DMS53 treated with DMSO at 0.1 percent for 48 hours (cell line): Measurements from ENCODE around the gene STIM1.
"Not testable (repeated sequence)": the region's sequence is repeated elsewhere in the genome, so short reads cannot be mapped to it uniquely, and the experiment has no call there.

Source experiments
- DNase-seq: peaks from one replicate; lab custom pipeline; 2025; ENCODE audit not compliant: unreplicated experiment; lab: John Stamatoyannopoulos, UW

STIM1 gene

GRCh38 chr11:3971756-3972404 is 116.4 kb downstream of the STIM1 start:
- DNase-seq, result no peak

DNA sequence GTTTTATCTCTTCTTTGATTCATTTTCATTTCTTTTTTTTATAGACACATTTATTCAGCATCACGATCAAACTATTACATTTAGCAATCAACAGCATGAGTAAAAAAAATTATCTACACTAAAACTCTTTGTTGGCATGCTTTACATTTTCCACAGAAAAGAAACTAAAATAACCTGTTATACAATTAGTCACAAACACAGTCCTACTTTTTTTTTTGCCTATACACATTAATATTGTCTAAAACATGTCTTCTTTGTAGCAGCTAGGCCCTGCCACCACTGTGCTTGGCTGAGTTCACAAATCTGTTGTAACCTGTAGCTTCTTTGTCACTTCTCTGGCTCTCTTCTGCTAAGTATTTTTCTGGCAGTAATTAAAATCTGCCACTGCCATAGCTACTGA is 117.0 kb downstream of the STIM1 start:
- DNase-seq, result no peak

DNA sequence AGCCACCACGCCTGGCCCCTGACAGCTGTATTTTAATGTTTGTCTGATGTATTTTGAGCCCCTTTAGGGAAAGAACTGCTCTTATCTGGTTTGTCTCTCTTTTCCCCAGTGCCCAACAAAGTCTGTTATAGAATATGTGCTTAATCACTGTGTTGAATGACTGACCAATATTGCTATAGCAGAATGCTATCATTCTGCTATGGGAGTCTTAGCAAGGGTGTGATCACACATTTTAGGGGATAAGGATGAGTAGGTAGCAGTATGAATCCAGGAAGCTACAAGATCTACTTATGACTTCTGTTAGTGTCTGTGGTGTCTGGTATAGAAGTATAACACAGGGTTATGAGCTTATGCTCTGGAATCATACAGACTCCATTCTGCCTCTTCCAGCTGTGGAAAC is 121.6 kb downstream of the STIM1 start:
- no peak for DNase-seq

GRCh38 chr11:3981084-3981633 is 125.7 kb downstream of the STIM1 start:
- no peak for DNase-seq

DNA sequence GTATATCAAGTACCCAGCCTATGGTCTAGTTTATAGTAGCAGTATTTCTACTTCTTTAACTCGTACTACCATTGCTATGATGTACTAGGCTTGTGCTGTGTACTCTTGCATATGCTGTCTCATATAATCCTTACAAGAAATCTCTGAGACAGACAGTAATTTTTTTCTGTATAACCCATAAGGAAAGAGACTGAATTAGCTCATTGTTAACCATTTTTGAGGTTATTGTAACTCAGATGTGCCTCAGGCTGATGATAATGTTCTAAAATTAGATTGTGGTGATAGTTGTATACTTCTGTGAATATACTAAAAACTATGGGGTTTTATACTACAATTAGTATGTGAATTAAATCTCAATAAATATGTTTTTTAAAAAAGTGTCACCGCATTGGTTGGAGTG is 127.0 kb downstream of the STIM1 start:
- DNase-seq, result no peak

- no peak for DNase-seq
These were observed 127.6 kb downstream of the STIM1 start for GRCh38 chr11:3983101-3983500.

DNA sequence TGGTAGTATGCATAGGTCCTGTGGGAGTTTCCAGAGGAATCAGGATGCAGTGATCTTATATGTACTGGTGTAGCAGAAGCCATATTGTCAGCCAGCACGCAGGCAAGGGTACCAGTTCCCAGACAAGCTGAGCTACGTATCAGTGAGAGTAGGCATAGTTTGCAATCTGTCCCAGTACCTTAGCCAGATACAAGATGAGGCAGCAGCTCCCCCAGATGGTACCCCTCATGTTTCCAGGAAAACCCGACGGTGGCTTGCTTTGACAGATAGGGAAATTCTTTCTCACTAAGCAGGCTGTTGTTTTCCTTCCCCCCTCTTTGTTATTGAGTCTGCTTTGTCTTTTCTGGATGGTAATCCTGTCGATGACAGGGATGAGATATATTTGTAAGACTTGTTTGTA is 129.4 kb downstream of the STIM1 start:
- no peak for DNase-seq

DNA sequence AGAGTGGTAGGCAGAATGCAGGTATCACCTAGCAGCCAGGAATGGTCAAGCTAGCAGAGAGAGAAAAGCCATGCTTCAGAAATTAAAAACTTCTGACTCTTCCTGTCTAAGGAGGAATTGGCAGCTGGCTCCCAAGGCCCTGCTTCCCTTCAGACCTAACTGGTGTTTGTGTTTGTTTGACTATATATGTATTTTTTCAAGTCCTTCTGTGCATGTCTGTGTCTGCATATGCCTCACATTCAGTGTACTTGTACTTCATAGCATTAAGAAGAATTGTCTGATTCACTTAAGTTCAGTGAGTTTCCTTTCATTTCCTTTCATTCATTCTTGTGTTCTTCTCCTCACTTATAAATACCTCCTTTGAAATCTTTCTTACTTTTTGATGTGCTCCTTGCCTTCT is 130.2 kb downstream of the STIM1 start:
- DNase-seq, result no peak

DNA sequence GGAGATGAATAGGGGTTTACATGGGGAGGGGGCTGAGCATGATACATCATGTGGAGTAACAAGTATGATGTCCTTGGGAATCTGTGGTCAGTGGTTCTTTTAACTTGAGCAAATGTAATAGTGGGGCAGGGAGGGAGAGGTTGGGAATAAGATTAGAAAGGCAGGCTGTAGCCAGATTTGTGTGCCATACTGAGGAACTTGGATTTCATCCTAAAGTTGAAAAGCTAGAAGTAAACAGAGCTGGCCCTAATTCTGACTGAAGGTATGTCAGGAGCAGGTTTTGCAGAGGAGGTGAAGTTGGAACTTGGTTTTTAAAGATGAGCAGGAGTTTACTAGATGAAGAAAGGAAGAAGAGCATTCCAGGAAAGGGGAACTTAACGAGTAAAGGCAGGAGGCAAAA is 130.8 kb downstream of the STIM1 start:
- no peak for DNase-seq

- DNase-seq, result no peak
These were observed 133.9 kb downstream of the STIM1 start for GRCh38 chr11:3989276-3989920.

DNA sequence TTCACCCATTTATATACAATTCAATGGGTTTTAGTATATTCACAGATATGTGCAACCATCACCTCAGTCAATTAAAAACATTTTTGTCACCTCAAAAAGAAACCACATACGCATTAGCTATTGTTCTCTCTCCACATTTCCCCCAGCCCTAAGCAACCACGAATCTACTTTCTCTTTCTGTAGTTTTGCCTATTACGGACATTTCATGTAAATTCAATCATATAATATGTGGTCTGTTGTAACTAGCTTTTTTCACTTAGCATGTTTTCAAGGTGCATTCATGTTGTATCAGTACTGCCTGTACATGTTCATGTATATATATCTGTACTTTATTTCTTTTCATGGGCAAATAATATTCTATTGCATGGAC is 134.4 kb downstream of the STIM1 start:
- no peak for DNase-seq

- DNase-seq, result no peak
These were observed 134.9 kb downstream of the STIM1 start for GRCh38 chr11:3990406-3990805.

DNA sequence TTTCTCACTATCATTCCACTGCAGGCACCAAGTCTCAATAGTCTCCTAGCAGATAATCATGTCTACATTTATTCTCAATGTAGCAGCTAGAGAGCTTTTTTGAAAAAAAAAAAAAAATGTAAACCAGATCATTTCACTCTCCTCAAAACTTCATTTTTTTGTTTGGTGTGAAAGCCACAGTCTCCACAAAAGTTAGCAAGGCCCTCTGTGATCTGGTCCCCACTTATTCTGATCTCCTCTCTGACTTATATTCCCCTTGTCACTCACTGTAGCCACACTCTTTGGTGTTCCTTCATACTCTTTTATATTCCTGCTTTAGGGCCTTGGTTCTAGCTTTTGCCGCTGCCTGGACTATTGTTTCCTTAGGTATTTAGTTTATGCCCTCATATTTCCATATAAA is 137.5 kb downstream of the STIM1 start:
- DNase-seq, result no peak

DNA sequence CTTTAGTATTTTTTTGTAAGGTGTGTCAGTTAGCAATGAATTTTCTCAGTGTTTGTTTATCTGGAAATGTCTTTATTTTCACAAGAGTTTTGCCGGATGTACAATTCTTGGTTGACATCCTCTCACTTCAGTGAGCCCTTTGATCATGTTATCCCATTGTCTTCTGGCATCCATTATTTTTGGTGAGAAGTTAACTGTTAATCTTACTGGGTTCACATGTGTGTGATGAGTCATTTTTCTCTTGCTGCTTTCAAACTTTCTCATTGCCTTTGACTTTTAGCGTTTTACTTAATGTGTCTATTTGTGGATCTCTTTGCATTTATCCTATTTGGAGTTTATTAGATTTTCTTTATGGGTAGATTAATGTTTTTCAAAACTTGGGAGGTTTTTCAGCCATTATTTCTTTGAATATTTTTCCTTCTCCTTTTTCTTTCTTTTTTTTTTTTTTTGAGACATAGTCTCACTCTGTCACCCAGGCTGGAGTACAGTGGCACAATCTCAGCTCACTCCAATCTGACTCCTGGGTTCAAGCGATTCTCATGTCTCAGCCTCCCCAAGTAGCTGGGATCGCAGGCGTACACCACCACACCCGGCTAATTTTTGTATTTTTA is 138.7 kb downstream of the STIM1 start:
- DNase-seq, result no peak

GRCh38 chr11:3995307-3995706 is 139.8 kb downstream of the STIM1 start:
- DNase-seq, result no peak

DNA sequence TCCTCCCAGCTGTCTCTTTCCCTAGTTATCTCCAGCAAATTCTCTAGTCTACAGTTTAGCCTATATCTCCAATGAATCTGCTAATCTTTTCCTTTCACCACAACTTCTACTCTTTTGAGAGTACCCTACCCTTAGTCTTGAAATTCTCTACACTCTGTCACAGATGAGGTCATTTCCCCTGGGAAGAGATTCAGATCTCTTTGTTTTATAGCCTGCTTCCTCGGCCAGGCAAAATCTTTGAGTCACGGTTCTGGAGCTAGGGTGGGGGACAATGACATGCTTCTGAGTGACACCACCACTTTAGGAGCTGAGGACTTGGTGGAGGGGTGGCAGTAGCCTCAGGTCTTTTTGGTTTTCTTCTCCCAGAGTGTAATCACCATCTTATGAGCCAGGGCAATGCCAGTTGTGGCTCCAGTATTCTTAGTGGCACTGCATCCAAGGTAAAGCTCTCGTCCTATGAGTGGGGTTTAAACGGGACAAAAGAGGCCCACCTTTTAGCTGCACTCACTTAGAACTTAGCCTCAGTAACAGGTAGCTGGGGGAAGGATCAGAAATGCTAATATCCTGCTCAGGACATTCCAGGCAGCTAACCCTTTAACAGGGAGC is 140.6 kb downstream of the STIM1 start:
- no peak for DNase-seq

DNA sequence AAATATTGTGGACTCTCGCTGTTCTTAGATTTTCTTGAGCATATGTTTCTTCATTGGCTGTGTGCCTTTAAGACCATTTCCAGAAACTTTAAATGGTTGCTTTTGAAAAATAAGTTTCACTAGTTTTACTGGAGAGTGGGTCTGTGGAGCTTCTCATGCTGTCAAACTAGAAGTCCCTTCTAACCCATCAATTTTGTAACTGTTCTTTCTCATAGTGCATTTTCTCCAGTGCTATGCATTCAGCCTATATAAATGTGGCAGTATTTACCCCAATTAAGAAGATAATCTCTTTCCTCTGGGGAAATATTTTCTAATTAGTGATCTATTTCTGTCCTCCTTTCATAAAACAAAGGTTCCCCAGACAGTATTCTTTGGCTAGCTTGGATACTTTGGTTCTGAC is 141.2 kb downstream of the STIM1 start:
- DNase-seq, result no peak

DNA sequence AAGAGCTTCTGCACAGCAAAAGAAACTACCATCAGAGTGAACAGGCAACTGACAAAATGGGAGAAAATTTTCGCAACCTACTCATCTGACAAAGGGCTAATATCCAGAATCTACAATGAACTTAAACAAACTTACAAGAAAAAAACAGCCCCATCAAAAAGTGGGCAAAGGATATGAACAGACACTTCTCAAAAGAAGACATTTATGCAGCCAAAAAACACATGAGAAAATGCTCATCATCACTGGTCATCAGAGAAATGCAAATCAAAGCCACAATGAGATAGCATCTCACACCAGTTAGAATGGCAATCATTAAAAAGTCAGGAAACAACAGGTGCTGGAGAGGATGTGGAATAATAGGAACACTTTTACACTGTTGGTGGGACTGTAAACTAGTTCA is 149.3 kb downstream of the STIM1 start:
- DNase-seq, result not testable (repeated sequence)

- no peak for DNase-seq
These were observed 151.6 kb downstream of the STIM1 start for GRCh38 chr11:4006946-4007680.

DNA sequence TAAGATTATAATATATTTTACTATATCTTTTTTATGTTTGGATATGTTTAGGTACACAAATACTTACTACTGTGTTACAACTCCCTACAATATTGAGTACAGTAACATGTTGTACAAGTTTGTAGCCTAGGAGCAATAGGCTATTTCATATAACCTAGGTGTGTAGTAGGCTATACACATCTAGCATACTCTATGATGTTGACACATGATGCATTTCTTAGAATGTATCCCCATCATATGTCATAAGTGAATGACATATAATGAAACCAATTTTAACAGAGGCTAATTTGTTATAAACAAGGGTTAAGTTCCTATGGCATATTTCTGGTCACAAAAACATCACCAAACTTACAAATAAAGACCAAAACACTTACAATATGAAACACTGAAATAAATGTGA is 152.7 kb downstream of the STIM1 start:
- no peak for DNase-seq

DNA sequence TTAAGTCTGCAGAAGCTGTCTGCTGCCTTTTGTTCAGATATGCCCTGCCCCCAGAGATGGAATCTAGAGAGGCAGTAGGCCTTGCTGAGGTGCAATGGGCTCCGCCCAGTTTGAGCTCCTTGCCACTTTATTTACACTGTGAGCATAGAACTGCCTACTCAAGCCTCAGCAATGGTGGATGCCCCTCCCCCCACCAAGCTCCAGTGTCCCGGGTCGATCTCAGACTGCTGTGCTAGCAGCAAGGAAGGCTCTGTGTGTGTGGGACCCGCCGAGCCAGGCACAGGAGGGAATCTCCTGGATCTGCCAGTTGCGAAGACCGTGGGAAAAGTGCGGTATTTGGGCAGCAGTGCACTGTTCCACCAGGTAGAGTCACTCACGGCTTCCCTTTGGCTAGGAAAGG is 161.1 kb downstream of the STIM1 start:
- DNase-seq, result not testable (repeated sequence)
